Fibroblast of lung (primary cell): ENCODE measurements around the gene BRAF. TPM values are rescaled to one million over a fixed set of nuclear protein-coding genes. Genes with fewer than 3 reads are reported as not detected.

Experiments used
- DNase-seq, 2 donors: peaks; one replicate each; pipeline versions ENCODE4 v3.0.0 to v3.0.0-alpha.2; 2010; ENCODE audit warnings: low read depth in 2 of 2
- H2AFZ ChIP-seq: 2 replicates; pipeline ENCODE4 v1.5.1; 2012; ENCODE audit warnings: low read length, control low read depth, inconsistent platforms
- H3K27ac ChIP-seq: 2 replicates; pipeline ENCODE4 v1.5.1; 2011; ENCODE audit warnings: low read length, control low read depth; ENCODE audit not compliant: insufficient read depth
- H3K27me3 ChIP-seq: 2 replicates; pipeline ENCODE4 v1.5.1; 2011; ENCODE audit warnings: mild to moderate bottlenecking, low read length; ENCODE audit not compliant: control insufficient read depth, insufficient read depth
- H3K36me3 ChIP-seq: 2 replicates; pipeline ENCODE4 v1.5.1; 2011; ENCODE audit warnings: low read length; ENCODE audit not compliant: control insufficient read depth, insufficient read depth
- H3K4me1 ChIP-seq: 2 replicates; pipeline ENCODE4 v1.5.1; 2011; ENCODE audit warnings: low read length; ENCODE audit not compliant: control insufficient read depth, insufficient read depth; ENCODE audit errors: extremely low read depth
- H3K4me2 ChIP-seq: 2 replicates; pipeline ENCODE4 v1.5.1; 2011; ENCODE audit warnings: low read length, control low read depth; ENCODE audit not compliant: insufficient read depth; ENCODE audit errors: extremely low read depth
- H3K4me3 ChIP-seq, 4 experiments: fragments of 200-600 bp in 1 of 4; sonication (generic) in 1 of 4; replicated peaks in 1 of 4; 2 replicates each; pipeline ENCODE4 v1.5.1; 2011 to 2016; ENCODE audit warnings: low read length in 4 of 4, low read depth in 3 of 4, mild to moderate bottlenecking in 3 of 4, control low read depth in 2 of 4, inconsistent platforms in 1 of 4, mixed read lengths in 1 of 4; ENCODE audit not compliant: insufficient read depth in 1 of 4; ENCODE audit errors: control extremely low read depth in 1 of 4
- H3K79me2 ChIP-seq: 2 replicates; pipeline ENCODE4 v1.5.1; 2012; ENCODE audit warnings: mild to moderate bottlenecking, low read length, inconsistent platforms; ENCODE audit not compliant: control insufficient read depth, insufficient read depth
- H3K9ac ChIP-seq: 2 replicates; pipeline ENCODE4 v1.5.1; 2011; ENCODE audit warnings: mild to moderate bottlenecking, low read length, control low read depth; ENCODE audit not compliant: insufficient read depth
- H3K9me3 ChIP-seq: 2 replicates; pipeline ENCODE4 v1.5.1; 2012; ENCODE audit warnings: low read depth, low read length; ENCODE audit not compliant: control insufficient read depth, insufficient read depth
- H4K20me1 ChIP-seq: 2 replicates; pipeline ENCODE4 v1.5.1; 2011; ENCODE audit warnings: low read length; ENCODE audit not compliant: control insufficient read depth, insufficient read depth; ENCODE audit errors: extremely low read depth
- EZH2 ChIP-seq: IDR thresholded peaks from 2 replicates; pipeline ENCODE4 v1.5.1; 2012; ENCODE audit warnings: low read length, control low read depth, mild to moderate bottlenecking; ENCODE audit errors: missing control alignments
- polyA plus RNA-seq, 2 donors: library from polyadenylated mRNA; depleted of rRNA in 1 of 2; stranded (reverse) in 1 of 2; unstranded in 1 of 2; fragments of >200 nt; gene quantifications; 2 replicates each; pipeline ENCODE4 v1.2.1, GENCODE V29; 2011 to 2012; ENCODE audit warnings: missing spikeins in 1 of 2
- total RNA-seq: library from RNA; depleted of rRNA; stranded (reverse); fragments of >200 nt; gene quantifications from 2 replicates; pipeline ENCODE4 v1.2.1, GENCODE V29; 2014
- TF ChIP-seq, protein P1 (sequence below), 2 donors: IDR thresholded peaks in 1 of 2; conservative IDR thresholded peaks in 1 of 2; 1 replicate in 1 of 2; 2 replicates in 1 of 2; pipeline ENCODE4 v1.5.1; 2011 to 2012; ENCODE audit warnings: low read length in 2 of 2, control low read depth in 1 of 2, inconsistent platforms in 1 of 2, low read depth in 1 of 2, mild to moderate bottlenecking in 1 of 2

BRAF gene
- total and polyA plus RNA-seq, 2 donors (not counting 1 experiment from before 2014, with no cell fraction given) = 21.1 to 23.1 TPM

DNA sequence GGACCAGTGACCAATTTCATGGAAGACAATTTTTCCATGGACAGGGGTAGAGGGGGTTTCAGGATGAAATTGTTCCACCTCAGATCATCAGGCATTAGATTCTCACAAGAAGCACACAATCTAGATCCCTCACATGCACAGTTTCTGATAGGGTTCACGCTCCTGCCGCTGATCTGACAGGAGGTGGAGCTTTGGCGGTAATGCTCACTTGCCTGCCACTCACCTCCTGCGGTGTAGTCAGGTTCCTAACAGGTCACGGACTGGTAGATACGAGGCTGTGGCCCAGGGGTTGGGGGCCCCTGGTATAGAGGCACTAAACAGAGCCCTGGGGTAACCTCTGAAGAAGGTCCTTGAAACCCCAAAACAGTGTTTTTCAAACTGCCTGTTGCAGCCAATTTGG is 6.5 kb downstream of the BRAF start:
- no peaks in the 10 kb centered on the region for H3K4me1 ChIP-seq
- H3K4me2 ChIP-seq = no peak overlapping the region
- H3K27me3 ChIP-seq = no peaks in the 10 kb centered on the region
- peaks cover 8% of the 10 kb centered on the region for H4K20me1 ChIP-seq
- H2AFZ ChIP-seq = no peak overlapping the region
- H3K36me3 ChIP-seq = no peaks in the 10 kb centered on the region
- TF ChIP-seq, protein P1, sequence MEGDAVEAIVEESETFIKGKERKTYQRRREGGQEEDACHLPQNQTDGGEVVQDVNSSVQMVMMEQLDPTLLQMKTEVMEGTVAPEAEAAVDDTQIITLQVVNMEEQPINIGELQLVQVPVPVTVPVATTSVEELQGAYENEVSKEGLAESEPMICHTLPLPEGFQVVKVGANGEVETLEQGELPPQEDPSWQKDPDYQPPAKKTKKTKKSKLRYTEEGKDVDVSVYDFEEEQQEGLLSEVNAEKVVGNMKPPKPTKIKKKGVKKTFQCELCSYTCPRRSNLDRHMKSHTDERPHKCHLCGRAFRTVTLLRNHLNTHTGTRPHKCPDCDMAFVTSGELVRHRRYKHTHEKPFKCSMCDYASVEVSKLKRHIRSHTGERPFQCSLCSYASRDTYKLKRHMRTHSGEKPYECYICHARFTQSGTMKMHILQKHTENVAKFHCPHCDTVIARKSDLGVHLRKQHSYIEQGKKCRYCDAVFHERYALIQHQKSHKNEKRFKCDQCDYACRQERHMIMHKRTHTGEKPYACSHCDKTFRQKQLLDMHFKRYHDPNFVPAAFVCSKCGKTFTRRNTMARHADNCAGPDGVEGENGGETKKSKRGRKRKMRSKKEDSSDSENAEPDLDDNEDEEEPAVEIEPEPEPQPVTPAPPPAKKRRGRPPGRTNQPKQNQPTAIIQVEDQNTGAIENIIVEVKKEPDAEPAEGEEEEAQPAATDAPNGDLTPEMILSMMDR (conservative IDR thresholded peaks at IDR 0.05 in 1 of 2, IDR thresholded peaks at IDR 0.05 in 1 of 2; ENCODE audit: low read depth in 1 of 2, low read length in 2 of 2) = no peak
- no peak for TF ChIP-seq EZH2
- no peak for DNase-seq
- peaks cover 71% of the 10 kb centered on the region for H3K79me2 ChIP-seq
- H3K27ac ChIP-seq = no peak overlapping the region
- no peak overlapping the region for H3K4me3 ChIP-seq
- no peak overlapping the region for H3K9ac ChIP-seq
- H3K9me3 ChIP-seq = no peaks in the 10 kb centered on the region

- TF ChIP-seq, protein P1 (conservative IDR thresholded peaks at IDR 0.05 in 1 of 2, IDR thresholded peaks at IDR 0.05 in 1 of 2; ENCODE audit: low read depth in 1 of 2, low read length in 2 of 2) = no peak
- no peak for TF ChIP-seq EZH2
- H4K20me1 ChIP-seq = peaks cover 6% of the 10 kb centered on the region
- no peak overlapping the region for H3K9ac ChIP-seq
- DNase-seq = no peak
- H3K4me3 ChIP-seq = no peak overlapping the region
- no peaks in the 10 kb centered on the region for H3K4me1 ChIP-seq
- H2AFZ ChIP-seq = no peak overlapping the region
- peaks cover 67% of the 10 kb centered on the region for H3K79me2 ChIP-seq
- no peak overlapping the region for H3K4me2 ChIP-seq
- H3K27ac ChIP-seq = no peak overlapping the region
- no peaks in the 10 kb centered on the region for H3K36me3 ChIP-seq
- H3K27me3 ChIP-seq = no peaks in the 10 kb centered on the region
- no peaks in the 10 kb centered on the region for H3K9me3 ChIP-seq
Measured at GRCh38 chr7:140917258-140917657, 7.5 kb downstream of the BRAF start.

DNA sequence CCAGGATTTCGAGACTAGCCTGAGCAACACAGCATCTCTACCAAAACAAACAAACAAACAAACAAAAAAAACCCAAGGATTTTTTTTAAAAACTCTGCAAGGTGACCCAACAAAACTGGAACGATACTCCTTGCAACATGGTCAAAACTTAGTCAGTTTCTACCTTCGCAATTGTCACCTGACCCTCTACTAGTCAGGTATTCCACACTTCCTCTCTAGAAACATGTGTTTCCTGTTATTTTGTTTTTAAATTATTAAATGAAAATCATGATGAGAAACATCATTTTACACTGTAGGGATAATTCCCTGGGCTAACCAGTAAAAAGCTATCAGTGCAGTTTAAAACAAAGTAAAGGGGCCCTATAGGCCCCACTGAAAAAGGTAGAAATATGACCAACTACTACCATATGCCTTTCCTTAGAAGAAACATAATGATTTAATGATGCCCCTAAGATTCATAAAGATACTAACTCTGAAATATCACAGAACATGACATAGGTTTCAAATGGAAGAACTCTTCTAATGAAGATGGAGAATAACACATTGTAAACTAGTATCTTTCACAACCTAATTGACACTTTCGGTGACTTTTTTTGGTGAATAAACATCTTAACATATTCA is 8.7 kb downstream of the BRAF start:
- Histone ChIP-seq H2AFZ (no peak overlapping the region), H3K27ac (no peak overlapping the region), H3K9ac (no peak overlapping the region), H3K4me1 (no peaks in the 10 kb centered on the region), H3K36me3 (no peaks in the 10 kb centered on the region), H3K4me3 (no peak overlapping the region), H3K79me2 (peaks cover 66% of the 10 kb centered on the region), H3K27me3 (no peaks in the 10 kb centered on the region), H3K4me2 (no peak overlapping the region), H4K20me1 (peaks cover 6% of the 10 kb centered on the region), H3K9me3 (no peaks in the 10 kb centered on the region)
- no peak for DNase-seq
- TF ChIP-seq, protein P1 (conservative IDR thresholded peaks at IDR 0.05 in 1 of 2, IDR thresholded peaks at IDR 0.05 in 1 of 2; ENCODE audit: low read depth in 1 of 2, low read length in 2 of 2) = no peak
- TF ChIP-seq EZH2 = no peak
